ENCODE measurements around the gene DTYMK. TPM values are rescaled to one million over a fixed set of nuclear protein-coding genes. Genes with fewer than 3 reads are reported as not detected.

Gene DTYMK
- total and polyA plus RNA-seq, 3 donors from 2014 or later = 16.4 to 30.0 (median 27.4) TPM

DNA sequence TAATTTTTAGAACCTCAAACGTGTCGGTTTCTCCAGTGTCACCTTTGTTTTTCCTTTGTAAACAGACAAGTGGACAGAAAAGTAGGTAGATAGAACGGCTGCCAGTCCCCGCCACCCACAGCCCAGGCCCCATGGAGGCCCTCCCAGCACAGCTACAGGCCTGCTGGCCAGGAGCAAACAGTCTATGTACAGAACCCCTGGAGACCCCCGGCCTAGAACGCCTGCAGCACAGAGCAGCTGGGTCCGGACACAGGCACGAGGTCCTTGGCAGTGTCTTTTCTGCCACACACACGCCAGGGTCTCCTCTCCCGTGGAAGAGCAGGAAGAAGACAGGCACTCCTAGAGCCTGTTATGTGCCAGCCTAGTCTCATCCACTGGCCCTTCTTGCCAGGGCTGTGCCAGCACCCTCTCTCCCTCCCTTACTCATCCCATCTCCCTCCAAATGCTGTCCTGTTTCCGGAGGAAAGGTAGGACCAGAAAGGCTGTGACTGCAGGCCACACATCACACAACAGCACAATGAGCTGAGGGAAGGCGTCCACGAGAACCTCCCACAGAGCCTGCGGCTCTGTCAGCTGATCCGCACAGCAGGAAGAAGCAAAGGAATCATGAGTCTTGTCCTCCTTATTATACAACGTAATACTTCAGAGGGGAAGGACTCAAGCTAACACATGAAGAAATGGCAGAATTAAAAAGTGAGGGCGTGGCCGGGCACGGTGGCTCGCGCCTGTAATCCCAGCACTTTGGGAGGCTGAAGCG is 7.7 kb downstream of the DTYMK start:
- no peaks in the 10 kb centered on the region for H3K27me3 ChIP-seq
- H3K36me3 ChIP-seq (ENCODE audit: low read depth, missing control alignments) = no peaks in the 10 kb centered on the region
- TF ChIP-seq, protein P1, sequence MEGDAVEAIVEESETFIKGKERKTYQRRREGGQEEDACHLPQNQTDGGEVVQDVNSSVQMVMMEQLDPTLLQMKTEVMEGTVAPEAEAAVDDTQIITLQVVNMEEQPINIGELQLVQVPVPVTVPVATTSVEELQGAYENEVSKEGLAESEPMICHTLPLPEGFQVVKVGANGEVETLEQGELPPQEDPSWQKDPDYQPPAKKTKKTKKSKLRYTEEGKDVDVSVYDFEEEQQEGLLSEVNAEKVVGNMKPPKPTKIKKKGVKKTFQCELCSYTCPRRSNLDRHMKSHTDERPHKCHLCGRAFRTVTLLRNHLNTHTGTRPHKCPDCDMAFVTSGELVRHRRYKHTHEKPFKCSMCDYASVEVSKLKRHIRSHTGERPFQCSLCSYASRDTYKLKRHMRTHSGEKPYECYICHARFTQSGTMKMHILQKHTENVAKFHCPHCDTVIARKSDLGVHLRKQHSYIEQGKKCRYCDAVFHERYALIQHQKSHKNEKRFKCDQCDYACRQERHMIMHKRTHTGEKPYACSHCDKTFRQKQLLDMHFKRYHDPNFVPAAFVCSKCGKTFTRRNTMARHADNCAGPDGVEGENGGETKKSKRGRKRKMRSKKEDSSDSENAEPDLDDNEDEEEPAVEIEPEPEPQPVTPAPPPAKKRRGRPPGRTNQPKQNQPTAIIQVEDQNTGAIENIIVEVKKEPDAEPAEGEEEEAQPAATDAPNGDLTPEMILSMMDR (IDR thresholded peaks at IDR 0.05) = no peak
- TF ChIP-seq POLR2A (IDR thresholded peaks at IDR 0.05) = no peak
- no peak overlapping the region for H3K27ac ChIP-seq
- no peak for DNase-seq
- H3K4me1 ChIP-seq = no peaks in the 10 kb centered on the region
- no peaks in the 10 kb centered on the region for H3K9me3 ChIP-seq
- intact Hi-C loops (cut with DNase I; ENCODE audit: low total_unique reads) = no loop called here
- no peak overlapping the region for H3K4me3 ChIP-seq
- WGBS, 2 donors = 89 to 94% methylated on average over 20 to 22 of the region's 22 CpGs

DNA sequence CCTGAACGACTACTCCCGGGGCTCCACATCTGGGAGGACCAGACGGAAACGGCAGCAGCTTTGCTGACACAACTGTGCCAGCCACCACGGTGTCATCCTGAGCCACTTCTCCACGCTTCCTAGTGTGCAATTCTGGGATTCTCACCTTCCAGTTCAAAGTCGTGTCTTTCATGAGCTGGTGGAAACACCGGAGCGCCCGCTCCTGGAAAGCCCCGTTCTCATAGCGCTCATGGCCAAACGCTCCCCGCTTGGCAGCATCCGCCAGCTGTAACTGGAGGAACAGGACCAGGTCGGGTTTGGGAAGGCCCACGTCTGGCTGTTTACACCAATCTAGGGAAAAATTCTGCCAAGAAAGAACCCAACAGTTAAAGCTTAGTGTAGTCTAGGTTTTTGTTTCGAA is 8.3 kb downstream of the DTYMK start:
- Histone ChIP-seq H3K36me3 (ENCODE audit: low read depth, missing control alignments) (no peaks in the 10 kb centered on the region), H3K27ac (no peak overlapping the region), H3K9me3 (no peaks in the 10 kb centered on the region), H3K27me3 (no peaks in the 10 kb centered on the region), H3K4me3 (no peak overlapping the region), H3K4me1 (no peaks in the 10 kb centered on the region)
- WGBS, 2 donors = 90 to 91% methylated on average over 18 of the region's 18 CpGs
- intact Hi-C loops (cut with DNase I; ENCODE audit: low total_unique reads) = no loop called here
- no peak for DNase-seq
- TF ChIP-seq POLR2A (IDR thresholded peaks at IDR 0.05) = no peak
- TF ChIP-seq, protein P1 (IDR thresholded peaks at IDR 0.05) = no peak

DNA sequence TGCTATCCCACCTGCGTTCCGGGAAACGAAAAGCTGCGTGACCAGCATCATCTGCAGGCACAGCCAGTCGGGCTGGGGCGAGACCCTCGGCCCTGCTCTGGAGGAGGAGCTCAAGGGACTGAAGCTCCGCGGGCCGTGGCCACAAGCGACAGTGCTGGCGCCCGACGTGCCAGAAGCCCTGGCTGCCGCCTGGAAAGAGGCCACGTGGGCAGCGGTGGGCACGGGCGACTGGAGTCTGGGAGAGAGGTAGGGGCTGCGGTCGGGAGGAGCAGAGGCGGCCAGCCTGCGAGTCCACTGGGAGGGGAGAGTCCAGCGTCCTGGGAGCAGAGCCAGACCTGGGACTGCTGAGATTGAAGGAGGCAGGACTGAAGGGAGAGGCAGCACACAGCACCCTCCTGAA is 9.2 kb downstream of the DTYMK start:
- H3K27ac ChIP-seq = no peak overlapping the region
- WGBS, 2 donors = 86 to 94% methylated on average over 11 to 24 of the region's 24 CpGs
- H3K9me3 ChIP-seq = no peaks in the 10 kb centered on the region
- no peaks in the 10 kb centered on the region for H3K4me1 ChIP-seq
- intact Hi-C loops (cut with DNase I; ENCODE audit: low total_unique reads) = no loop called here
- no peaks in the 10 kb centered on the region for H3K27me3 ChIP-seq
- no peak for DNase-seq
- H3K36me3 ChIP-seq (ENCODE audit: low read depth, missing control alignments) = no peaks in the 10 kb centered on the region
- H3K4me3 ChIP-seq = no peak overlapping the region
- TF ChIP-seq, protein P1 (IDR thresholded peaks at IDR 0.05) = no peak
- no peak for TF ChIP-seq POLR2A (IDR thresholded peaks at IDR 0.05)

DNA sequence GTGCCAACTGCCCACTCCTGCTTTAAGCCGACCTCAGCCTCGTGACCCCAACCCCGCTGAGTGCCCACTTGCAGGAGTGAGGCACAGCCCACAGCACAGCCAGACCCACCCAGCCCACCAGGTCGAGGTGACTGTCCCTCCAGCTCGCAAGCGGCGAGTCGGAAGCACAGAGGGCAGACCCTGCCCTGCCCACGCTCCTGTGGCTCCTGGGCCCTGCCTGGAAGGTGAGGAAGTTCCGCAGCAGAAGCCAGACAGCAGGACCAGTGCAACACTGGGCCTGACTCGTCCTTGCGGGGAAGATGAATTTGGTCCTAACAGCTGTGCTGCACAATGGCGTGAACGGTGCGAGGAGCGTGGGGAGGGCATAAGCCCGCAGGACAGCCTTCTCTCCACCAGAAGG is 9.9 kb downstream of the DTYMK start:
- intact Hi-C loops (cut with DNase I; ENCODE audit: low total_unique reads) = no loop called here
- no peaks in the 10 kb centered on the region for H3K27me3 ChIP-seq
- 86 to 93% methylated on average over 4 to 17 of the region's 17 CpGs for WGBS, 2 donors
- no peaks in the 10 kb centered on the region for H3K9me3 ChIP-seq
- no peak for TF ChIP-seq POLR2A (IDR thresholded peaks at IDR 0.05)
- TF ChIP-seq, protein P1 (IDR thresholded peaks at IDR 0.05) = no peak
- no peak for DNase-seq
- H3K4me1 ChIP-seq = no peaks in the 10 kb centered on the region
- no peak overlapping the region for H3K27ac ChIP-seq
- H3K36me3 ChIP-seq (ENCODE audit: low read depth, missing control alignments) = no peaks in the 10 kb centered on the region
- H3K4me3 ChIP-seq = no peak overlapping the region

DNA sequence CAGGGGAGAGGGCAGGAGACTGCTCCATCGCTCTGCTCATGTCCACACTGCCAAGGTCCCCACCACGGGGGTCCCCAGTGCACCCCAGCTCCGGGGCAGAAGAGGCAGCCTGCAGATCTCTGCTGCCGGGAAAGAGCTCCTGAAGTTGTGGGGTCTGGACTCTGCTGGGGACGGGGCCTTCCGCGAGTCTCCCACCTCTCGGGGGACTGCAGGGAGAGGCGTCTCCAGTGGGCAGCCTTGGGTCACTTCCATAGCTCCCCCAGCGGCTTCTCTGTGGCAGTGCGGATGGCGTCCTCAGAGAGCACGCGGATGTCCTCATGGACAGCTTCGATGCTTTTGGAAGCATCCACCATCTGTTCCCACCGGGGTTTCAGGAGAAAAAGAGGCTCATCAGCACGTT is 10.7 kb downstream of the DTYMK start:
- no peaks in the 10 kb centered on the region for H3K27me3 ChIP-seq
- no peaks in the 10 kb centered on the region for H3K4me1 ChIP-seq
- no peak for DNase-seq
- H3K36me3 ChIP-seq (ENCODE audit: low read depth, missing control alignments) = no peaks in the 10 kb centered on the region
- intact Hi-C loops (cut with DNase I; ENCODE audit: low total_unique reads) = no loop called here
- WGBS, 2 donors = 71 to 77% methylated on average over 8 to 17 of the region's 17 CpGs
- no peak overlapping the region for H3K4me3 ChIP-seq
- TF ChIP-seq, protein P1 (IDR thresholded peaks at IDR 0.05) = no peak
- no peak for TF ChIP-seq POLR2A (IDR thresholded peaks at IDR 0.05)
- H3K9me3 ChIP-seq = no peaks in the 10 kb centered on the region
- no peak overlapping the region for H3K27ac ChIP-seq

All from testis (tissue), 3 donors.